ENCODE results near the gene DNMT1.

- TF ChIP-seq CTCF (IDR thresholded peaks at IDR 0.05) (no peak), POLR2A (IDR thresholded peaks at IDR 0.05) (no peak)
These were observed 110.0 kb downstream of the DNMT1 start for GRCh38 chr19:10084803-10085202.
